ENCODE data around the gene DMRT2. TPM values are rescaled to one million over a fixed set of nuclear protein-coding genes. Genes with fewer than 3 reads are reported as not detected.

Gene DMRT2
- total and polyA plus RNA-seq, 2 of the 8 experiments (the other 6 are each of a cell fraction or from before 2014, with no cell fraction given), result 0.29 to 0.93 TPM

DNA sequence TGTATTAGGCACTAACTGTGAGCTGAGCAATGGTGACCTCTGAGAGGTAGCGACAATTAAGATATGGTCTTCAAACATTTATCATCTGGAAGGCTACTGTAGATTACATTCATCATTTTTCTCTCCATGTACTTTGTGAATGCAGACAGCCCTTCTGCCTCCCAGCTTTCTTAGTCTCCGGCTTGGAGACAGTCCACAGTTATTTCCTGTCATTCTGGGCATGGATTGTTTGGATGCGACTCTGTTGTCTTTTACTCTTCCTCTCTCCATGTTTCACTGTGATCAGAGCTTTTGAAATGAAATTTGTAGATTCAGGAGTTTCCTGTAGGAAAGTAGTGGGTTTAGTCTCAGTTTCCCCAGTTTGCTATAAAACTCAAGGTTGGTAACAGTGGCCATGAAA is 20.5 kb downstream of the DMRT2 start:
- FAIRE-seq (no peak), DNase-seq (ENCODE audit: low read depth in 1 of 2, low spot score in 2 of 2) (no peak)
- Histone ChIP-seq H2BK20ac (ENCODE audit: low read length) (no peak overlapping the region), H2AFZ (ENCODE audit: low read length) (no peak overlapping the region), H3K36me3 (ENCODE audit: control insufficient read depth in 2 of 4, insufficient read depth in 4 of 4, low read length in 3 of 4) (no peaks in the 10 kb centered on the region), H3K4me2 (ENCODE audit: insufficient read depth in 1 of 2, low read depth in 2 of 2, low read length in 2 of 2) (no peak overlapping the region), H2BK5ac (ENCODE audit: low read depth, low read length) (no peak overlapping the region), H3K23me2 (ENCODE audit: low read depth, low read length) (no peaks in the 10 kb centered on the region), H3K4ac (replicated peaks; ENCODE audit: insufficient read length, low read depth, low read length) (no peak overlapping the region), H3K9me3 (ENCODE audit: insufficient read depth in 2 of 2, low read depth in 1 of 2, low read length in 1 of 2) (peaks cover 31 to 45% of the 10 kb centered on the region in 2 experiments), H2BK12ac (ENCODE audit: low read depth, low read length) (no peak overlapping the region), H4K91ac (replicated peaks; ENCODE audit: insufficient read length, low read length) (no peak overlapping the region), H3K18ac (ENCODE audit: extremely low read depth, low read length) (no peak overlapping the region), H2BK15ac (ENCODE audit: low read length) (no peak overlapping the region), H3K27ac (ENCODE audit: low read depth, low read length) (no peak overlapping the region), H3K9ac (replicated peaks in 1 of 4; ENCODE audit: extremely low read depth in 1 of 4, low read depth in 3 of 4, low read length in 3 of 4) (no peak overlapping the region), H2BK120ac (replicated peaks; ENCODE audit: low read depth, low read length) (no peak overlapping the region), H3K14ac (ENCODE audit: insufficient read length) (no peak overlapping the region), H3K4me1 (replicated peaks in 1 of 4; ENCODE audit: control insufficient read depth in 3 of 4, insufficient read depth in 4 of 4, low read length in 3 of 4) (no peaks in the 10 kb centered on the region), H2AK5ac (ENCODE audit: low read depth, low read length) (no peak overlapping the region), H3K23ac (ENCODE audit: insufficient read length) (no peak overlapping the region), H3K4me3 (ENCODE audit: extremely low read depth in 1 of 4, insufficient read depth in 2 of 4, low read depth in 3 of 4, low read length in 4 of 4) (no peak overlapping the region), H4K20me1 (replicated peaks in 1 of 2; ENCODE audit: control insufficient read depth in 1 of 2, insufficient read depth in 2 of 2, low read length in 2 of 2) (no peaks in the 10 kb centered on the region), H3K27me3 (replicated peaks in 1 of 4; ENCODE audit: control insufficient read depth in 3 of 4, extremely low read depth in 1 of 4, insufficient read depth in 3 of 4, low read length in 3 of 4) (no peaks in the 10 kb centered on the region), H3K79me1 (ENCODE audit: low read depth, low read length) (no peaks in the 10 kb centered on the region), H4K5ac (ENCODE audit: insufficient read length, low read depth, low read length) (no peak overlapping the region), H4K8ac (ENCODE audit: extremely low read depth, insufficient read depth, low read length) (no peak overlapping the region), H3K56ac (replicated peaks; ENCODE audit: insufficient read length, low read depth, low read length) (no peak overlapping the region), H3K79me2 (ENCODE audit: control insufficient read depth in 1 of 2, insufficient read depth in 2 of 2, low read length in 2 of 2) (no peaks in the 10 kb centered on the region)
- POLR2A ChIA-PET (ENCODE audit: partially characterized antibody), result no interaction called here
- CTCF ChIA-PET (ENCODE audit: partially characterized antibody), result no interaction called here
- TF ChIP-seq SAP30 (IDR thresholded peaks at IDR 0.05; ENCODE audit: insufficient read depth, insufficient replicate concordance, low read length) (no peak), TBP (IDR thresholded peaks at IDR 0.05; ENCODE audit: low read depth, low read length) (no peak), MAFK (IDR thresholded peaks at IDR 0.05; ENCODE audit: low read depth, low read length) (no peak), KDM1A (IDR thresholded peaks at IDR 0.05; ENCODE audit: borderline replicate concordance, low read length) (no peak), RBBP5 (IDR thresholded peaks at IDR 0.05; ENCODE audit: borderline replicate concordance, low read depth, low read length) (no peak), E2F6 (IDR thresholded peaks at IDR 0.05) (no peak)
- WGBS, 2 experiments (ENCODE audit: extremely low coverage in 1 of 2, insufficient coverage in 1 of 2, insufficient read length in 1 of 2, insufficient replicate concordance in 2 of 2, low coverage in 1 of 2, low lambda C conversion rate in 2 of 2, missing lambda C conversion rate in 1 of 2), result 87% methylated on average over 3 of the region's 3 CpGs; no CpG with 5 or more reads in 1 of the 2 experiments

Measured in H1 (cell line).